DOHH2 (cell line): ENCODE measurements around the gene RHOT2.

ENCODE experiments used
- H3F3A ChIP-seq: fragments of 200-600 bp; sonication (generic), shearing (Covaris generic); 2 replicates; pipeline ENCODE4 v1.6.0; 2016; ENCODE audit warnings: antibody characterized with exemption, mild to moderate bottlenecking; ENCODE audit not compliant: control insufficient read depth, insufficient read depth
- H3K27ac ChIP-seq: fragments of 200-600 bp; sonication (generic); 2 replicates; pipeline ENCODE4 v1.5.1; 2014; ENCODE audit warnings: low read depth, mild to moderate bottlenecking, low read length, moderate library complexity
- H3K27me3 ChIP-seq: fragments of 200-600 bp; sonication (generic); 2 replicates; pipeline ENCODE4 v1.6.1; 2014; ENCODE audit warnings: mild to moderate bottlenecking, low read length, mixed read lengths; ENCODE audit not compliant: control insufficient read depth
- H3K36me3 ChIP-seq: fragments of 200-600 bp; sonication (generic); 2 replicates; pipeline ENCODE4 v1.6.1; 2014; ENCODE audit warnings: mild to moderate bottlenecking, low read length, moderate library complexity, mixed read lengths; ENCODE audit not compliant: control insufficient read depth
- H3K4me1 ChIP-seq: fragments of 200-600 bp; sonication (generic); 2 replicates; pipeline ENCODE4 v1.6.1; 2014; ENCODE audit warnings: mild to moderate bottlenecking, low read length, mixed read lengths; ENCODE audit not compliant: control insufficient read depth
- H3K4me2 ChIP-seq: fragments of 200-600 bp; sonication (generic); 2 replicates; pipeline ENCODE4 v1.6.0; 2014; ENCODE audit warnings: mild to moderate bottlenecking, low read length, moderate library complexity
- H3K4me3 ChIP-seq: fragments of 200-600 bp; sonication (generic); 2 replicates; pipeline ENCODE4 v1.5.1; 2014; ENCODE audit warnings: mild to moderate bottlenecking, low read length, mixed read lengths
- H3K79me2 ChIP-seq: fragments of 200-600 bp; sonication (generic); 2 replicates; pipeline ENCODE4 v1.6.1; 2014; ENCODE audit warnings: mild to moderate bottlenecking, low read length, mixed read lengths; ENCODE audit not compliant: control insufficient read depth
- H3K9me2 ChIP-seq: fragments of 200-600 bp; sonication (generic); replicated peaks from 2 replicates; pipeline ENCODE4 v1.6.1; 2014; ENCODE audit warnings: mild to moderate bottlenecking, low read length, mixed read lengths; ENCODE audit not compliant: control insufficient read depth
- H3K9me3 ChIP-seq: fragments of 200-600 bp; sonication (generic); 2 replicates; pipeline ENCODE4 v1.6.1; 2014; ENCODE audit warnings: antibody characterized with exemption, low read length, mixed read lengths; ENCODE audit not compliant: control insufficient read depth, insufficient read depth
- H4K20me1 ChIP-seq: fragments of 200-600 bp; sonication (generic); 2 replicates; pipeline ENCODE4 v1.6.0; 2014; ENCODE audit warnings: low read depth, mild to moderate bottlenecking, antibody characterized with exemption, low read length, moderate library complexity; ENCODE audit not compliant: control insufficient read depth, insufficient read depth
- CTCF ChIP-seq: fragments of 200-600 bp; sonication (generic); IDR thresholded peaks from one replicate; pipeline ENCODE4 v1.5.1; 2014; ENCODE audit warnings: antibody characterized with exemption, mild to moderate bottlenecking, low read depth, low read length; ENCODE audit not compliant: poor library complexity, severe bottlenecking
- EZH2phosphoT487 ChIP-seq: fragments of 200-600 bp; sonication (generic); IDR thresholded peaks from 2 replicates; pipeline ENCODE4 v1.6.1; 2017; ENCODE audit warnings: borderline replicate concordance, mild to moderate bottlenecking, antibody characterized with exemption, low read length, moderate library complexity, mixed read lengths

RHOT2 gene

DNA sequence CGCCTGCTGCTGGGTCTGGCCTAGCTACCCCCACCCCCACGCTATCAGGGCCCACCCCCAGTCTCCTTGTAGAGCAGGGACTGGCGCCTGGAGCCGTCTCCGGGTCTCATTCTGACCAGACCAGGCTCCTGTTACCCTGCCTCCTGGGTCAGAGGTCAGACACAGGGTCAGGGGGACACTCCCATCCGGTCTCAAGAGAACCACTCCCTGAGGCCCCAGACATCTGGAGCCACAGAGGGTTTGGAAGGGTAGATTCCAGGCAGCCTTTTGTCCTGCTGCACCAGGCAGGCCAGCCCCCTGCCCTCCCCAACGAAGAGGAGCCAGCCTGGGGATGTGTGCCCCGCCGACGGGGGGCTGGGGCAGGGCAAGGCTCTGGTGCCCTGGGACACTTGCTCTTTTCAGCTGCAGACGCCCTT lies 38.1 kb upstream of the RHOT2 start:
- no peak overlapping the region for H3K27ac ChIP-seq

DNA sequence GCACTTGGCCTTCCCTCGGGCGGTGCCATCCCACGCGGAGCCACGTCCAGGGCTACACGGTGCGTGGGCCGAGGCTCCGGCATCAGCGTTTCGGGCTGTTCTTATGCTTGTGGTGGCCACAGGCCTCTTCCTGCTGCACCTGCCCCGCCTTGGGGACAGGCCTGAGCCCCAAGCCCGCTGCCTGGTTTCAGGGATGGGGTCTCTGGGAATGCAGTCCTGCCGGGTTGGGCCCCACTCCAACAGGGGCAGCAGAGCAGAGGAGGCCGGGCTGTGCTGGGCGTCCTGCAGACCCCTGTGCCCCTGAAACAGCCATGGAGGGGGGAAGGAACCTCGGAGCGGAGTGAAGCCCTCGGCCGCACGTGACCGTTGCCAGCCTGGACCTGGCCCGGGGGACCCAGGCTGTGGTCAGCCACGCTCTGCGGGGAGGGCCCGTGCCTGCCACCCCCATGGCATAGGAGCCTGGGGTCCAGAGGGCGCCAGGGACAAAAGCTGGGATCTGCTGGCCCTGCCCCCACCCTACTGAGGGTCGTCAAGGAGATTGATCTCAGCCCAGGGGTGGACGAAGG lies 37.6 kb upstream of the RHOT2 start:
- H3K79me2 ChIP-seq, result peaks cover 11% of the 10 kb centered on the region
- H3K9me3 ChIP-seq, result no peaks in the 10 kb centered on the region
- peaks cover 23% of the 10 kb centered on the region for H3K36me3 ChIP-seq
- no peak for TF ChIP-seq CTCF
- no peak overlapping the region for H3K4me3 ChIP-seq
- peaks cover 8% of the 10 kb centered on the region for H3K4me1 ChIP-seq
- H4K20me1 ChIP-seq, result no peaks in the 10 kb centered on the region
- no peaks in the 10 kb centered on the region for H3K9me2 ChIP-seq
- no peak overlapping the region for H3K27ac ChIP-seq
- H3K27me3 ChIP-seq, result no peaks in the 10 kb centered on the region
- H3K4me2 ChIP-seq, result no peak overlapping the region
- H3F3A ChIP-seq, result no peaks in the 10 kb centered on the region

More for the DNA sequence above, 38.1 kb upstream of the RHOT2 start:
- H3K4me2 ChIP-seq, result no peak overlapping the region
- H3K9me2 ChIP-seq, result no peaks in the 10 kb centered on the region
- H4K20me1 ChIP-seq, result no peaks in the 10 kb centered on the region
- TF ChIP-seq CTCF (no peak), EZH2phosphoT487 (no peak)
- peaks cover 3% of the 10 kb centered on the region for H3K4me1 ChIP-seq
- H3K27me3 ChIP-seq, result no peaks in the 10 kb centered on the region
- H3F3A ChIP-seq, result no peaks in the 10 kb centered on the region
- H3K9me3 ChIP-seq, result no peaks in the 10 kb centered on the region
- peaks cover 6% of the 10 kb centered on the region for H3K79me2 ChIP-seq
- peaks cover 18% of the 10 kb centered on the region for H3K36me3 ChIP-seq
- H3K4me3 ChIP-seq, result no peak overlapping the region

DNA sequence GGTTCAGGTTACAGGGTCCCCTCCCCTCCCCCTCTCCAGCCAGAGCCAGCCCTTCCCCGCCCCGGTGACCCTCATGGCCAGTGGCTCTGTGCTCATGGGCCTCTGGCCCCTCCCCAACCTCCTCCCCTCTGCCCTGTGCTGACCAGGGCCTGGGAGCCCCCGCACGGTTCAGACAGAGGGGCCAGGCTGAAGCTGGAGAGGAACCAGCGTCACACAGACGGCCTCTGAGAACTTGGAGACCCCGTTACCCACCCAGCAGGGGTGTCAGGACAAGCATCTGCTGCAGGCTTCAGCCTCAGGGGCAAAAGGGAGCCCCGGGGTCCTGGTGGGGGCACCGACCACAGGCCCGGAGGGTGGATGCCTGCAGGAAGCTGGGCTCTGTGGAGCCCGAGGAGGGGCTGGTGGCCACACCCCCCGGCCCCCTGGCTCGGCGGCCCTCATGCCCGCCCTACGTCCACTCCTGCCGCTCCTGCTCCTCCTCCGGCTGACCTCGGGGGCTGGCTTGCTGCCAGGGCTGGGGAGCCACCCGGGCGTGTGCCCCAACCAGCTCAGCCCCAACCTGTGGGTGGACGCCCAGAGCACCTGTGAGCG lies 37.0 kb upstream of the RHOT2 start, which contains the start of gene WFIKKN1:
Gene WFIKKN1 (plus strand): TSS at position 171 of the 591 bp plus-strand sequence. CDS start 269 bp downstream, at position 440.
- H3K4me1 ChIP-seq, result peaks cover 9% of the 10 kb centered on the region
- H3K27me3 ChIP-seq, result no peaks in the 10 kb centered on the region
- H3F3A ChIP-seq, result no peaks in the 10 kb centered on the region
- peaks cover 16% of the 10 kb centered on the region for H3K79me2 ChIP-seq
- no peak within 1 kb of the TSS for H3K4me2 ChIP-seq
- H3K4me3 ChIP-seq, result no peak within 1 kb of the TSS
- no peak for TF ChIP-seq EZH2phosphoT487
- TF ChIP-seq CTCF, result no peak
- H4K20me1 ChIP-seq, result no peaks in the 10 kb centered on the region
- no peak within 1 kb of the TSS for H3K27ac ChIP-seq
- H3K9me3 ChIP-seq, result no peaks in the 10 kb centered on the region
- H3K9me2 ChIP-seq, result no peaks in the 10 kb centered on the region
- H3K36me3 ChIP-seq, result peaks cover 29% of the 10 kb centered on the region
